ENCODE measurements around the gene GRHL1.

GRHL1 gene

GRCh38 chr2:10022041-10022421 lies 70.5 kb downstream of the GRHL1 start:
- no peaks in the 10 kb centered on the region for H3K9me3 ChIP-seq (ENCODE audit: control insufficient read depth, insufficient read depth, low read depth, low read length)
- ChIA-PET POLR2A (no interaction called here), CTCF (interaction anchor here (0.6 to 0.9 kb wide), 2 partner anchors 38 to 66 kb away, joined by 3 to 6 read pairs; no protein-coding TSS in a partner anchor)
- no peaks in the 10 kb centered on the region for H3K4me1 ChIP-seq (ENCODE audit: control insufficient read depth, insufficient read depth, low read length)
- H3K4me3 ChIP-seq (ENCODE audit: low read depth, low read length): no peak overlapping the region
- TF ChIP-seq ZNF184 (tag by site-specific recombination; IDR thresholded peaks at IDR 0.05) (no peak), ZNF660 (tag by site-specific recombination; IDR thresholded peaks at IDR 0.05) (no peak), KLF1 (tag by site-specific recombination; IDR thresholded peaks at IDR 0.05) (no peak), ZNF211 (tag by site-specific recombination; IDR thresholded peaks at IDR 0.05; ENCODE audit: low read depth) (no peak), ZNF548 (tag by site-specific recombination; IDR thresholded peaks at IDR 0.05) (no peak), PBX3 (CRISPR knock-in tag; IDR thresholded peaks at IDR 0.05) (no peak), PRDM6 (tag by site-specific recombination; IDR thresholded peaks at IDR 0.05) (no peak), GLI2 (tag by site-specific recombination; IDR thresholded peaks at IDR 0.05; ENCODE audit: borderline replicate concordance, low read depth) (no peak), KLF8 (tag by site-specific recombination; IDR thresholded peaks at IDR 0.05) (no peak), HOXD13 (CRISPR knock-in tag; IDR thresholded peaks at IDR 0.05; ENCODE audit: borderline replicate concordance) (no peak), ZNF792 (tag by site-specific recombination; IDR thresholded peaks at IDR 0.05) (no peak), PATZ1 (tag by site-specific recombination; IDR thresholded peaks at IDR 0.05) (no peak), ZNF404 (tag by site-specific recombination; IDR thresholded peaks at IDR 0.05) (no peak), ZFP3 (tag by site-specific recombination; IDR thresholded peaks at IDR 0.05; ENCODE audit: low read depth) (no peak), ZNF626 (tag by site-specific recombination; IDR thresholded peaks at IDR 0.05) (no peak), ZBTB17 (tag by site-specific recombination; IDR thresholded peaks at IDR 0.05) (no peak)
- TF ChIP-seq, protein P1, sequence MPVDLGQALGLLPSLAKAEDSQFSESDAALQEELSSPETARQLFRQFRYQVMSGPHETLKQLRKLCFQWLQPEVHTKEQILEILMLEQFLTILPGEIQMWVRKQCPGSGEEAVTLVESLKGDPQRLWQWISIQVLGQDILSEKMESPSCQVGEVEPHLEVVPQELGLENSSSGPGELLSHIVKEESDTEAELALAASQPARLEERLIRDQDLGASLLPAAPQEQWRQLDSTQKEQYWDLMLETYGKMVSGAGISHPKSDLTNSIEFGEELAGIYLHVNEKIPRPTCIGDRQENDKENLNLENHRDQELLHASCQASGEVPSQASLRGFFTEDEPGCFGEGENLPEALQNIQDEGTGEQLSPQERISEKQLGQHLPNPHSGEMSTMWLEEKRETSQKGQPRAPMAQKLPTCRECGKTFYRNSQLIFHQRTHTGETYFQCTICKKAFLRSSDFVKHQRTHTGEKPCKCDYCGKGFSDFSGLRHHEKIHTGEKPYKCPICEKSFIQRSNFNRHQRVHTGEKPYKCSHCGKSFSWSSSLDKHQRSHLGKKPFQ (tag by site-specific recombination; IDR thresholded peaks at IDR 0.05): no peak
- no peaks in the 10 kb centered on the region for H3K36me3 ChIP-seq (ENCODE audit: control insufficient read depth in 2 of 2, insufficient read depth in 1 of 2, low read length in 2 of 2)
- H3K27ac ChIP-seq (ENCODE audit: extremely low read depth, low read depth, low read length): no peak overlapping the region

DNA sequence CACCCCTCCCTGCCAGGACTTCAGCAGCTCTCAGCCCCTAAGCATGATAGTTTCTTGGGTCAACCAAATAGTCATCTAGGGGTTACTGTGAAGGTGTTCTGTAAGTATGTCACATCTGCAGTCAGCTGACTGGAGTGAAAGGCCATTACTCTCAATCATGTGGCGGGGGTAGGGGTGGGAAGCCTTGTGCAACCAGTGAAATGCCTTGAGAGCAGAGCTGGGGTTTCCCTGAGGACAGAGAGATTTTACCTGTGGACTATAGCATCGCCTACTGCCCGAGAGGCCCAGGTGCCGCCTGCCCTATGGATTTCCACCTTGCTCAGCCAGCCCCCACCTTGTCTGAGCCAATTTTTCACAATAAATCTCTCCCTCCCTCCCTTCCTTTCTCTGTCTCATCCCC lies 71.0 kb downstream of the GRHL1 start:
- Histone ChIP-seq H3K9me3 (ENCODE audit: control insufficient read depth, insufficient read depth, low read depth, low read length) (no peaks in the 10 kb centered on the region), H3K36me3 (ENCODE audit: control insufficient read depth in 2 of 2, insufficient read depth in 1 of 2, low read length in 2 of 2) (no peaks in the 10 kb centered on the region), H3K4me1 (ENCODE audit: control insufficient read depth, insufficient read depth, low read length) (no peaks in the 10 kb centered on the region), H3K4me3 (ENCODE audit: low read depth, low read length) (no peak overlapping the region), H3K27ac (ENCODE audit: extremely low read depth, low read depth, low read length) (no peak overlapping the region)
- ChIA-PET POLR2A (no interaction called here), CTCF (interaction anchor here (0.9 kb wide), 1 partner anchor 38 kb away, joined by 6 read pairs; no protein-coding TSS in a partner anchor)
- TF ChIP-seq ZNF596 (tag by site-specific recombination; IDR thresholded peaks at IDR 0.05) (no peak), ZNF791 (tag by site-specific recombination; IDR thresholded peaks at IDR 0.05) (no peak), ZFP37 (tag by site-specific recombination; IDR thresholded peaks at IDR 0.05) (no peak), ZNF157 (tag by site-specific recombination; IDR thresholded peaks at IDR 0.05) (no peak), ZNF600 (tag by site-specific recombination; IDR thresholded peaks at IDR 0.05) (no peak), ZNF423 (tag by site-specific recombination; IDR thresholded peaks at IDR 0.05) (no peak), ZNF792 (tag by site-specific recombination; IDR thresholded peaks at IDR 0.05) (no peak), ZNF529 (tag by site-specific recombination; IDR thresholded peaks at IDR 0.05; ENCODE audit: insufficient replicate concordance) (no peak)
- TF ChIP-seq, protein P2, sequence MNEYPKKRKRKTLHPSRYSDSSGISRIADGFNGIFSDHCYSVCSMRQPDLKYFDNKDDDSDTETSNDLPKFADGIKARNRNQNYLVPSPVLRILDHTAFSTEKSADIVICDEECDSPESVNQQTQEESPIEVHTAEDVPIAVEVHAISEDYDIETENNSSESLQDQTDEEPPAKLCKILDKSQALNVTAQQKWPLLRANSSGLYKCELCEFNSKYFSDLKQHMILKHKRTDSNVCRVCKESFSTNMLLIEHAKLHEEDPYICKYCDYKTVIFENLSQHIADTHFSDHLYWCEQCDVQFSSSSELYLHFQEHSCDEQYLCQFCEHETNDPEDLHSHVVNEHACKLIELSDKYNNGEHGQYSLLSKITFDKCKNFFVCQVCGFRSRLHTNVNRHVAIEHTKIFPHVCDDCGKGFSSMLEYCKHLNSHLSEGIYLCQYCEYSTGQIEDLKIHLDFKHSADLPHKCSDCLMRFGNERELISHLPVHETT (tag by site-specific recombination; IDR thresholded peaks at IDR 0.05): no peak
- TF ChIP-seq, protein P3, sequence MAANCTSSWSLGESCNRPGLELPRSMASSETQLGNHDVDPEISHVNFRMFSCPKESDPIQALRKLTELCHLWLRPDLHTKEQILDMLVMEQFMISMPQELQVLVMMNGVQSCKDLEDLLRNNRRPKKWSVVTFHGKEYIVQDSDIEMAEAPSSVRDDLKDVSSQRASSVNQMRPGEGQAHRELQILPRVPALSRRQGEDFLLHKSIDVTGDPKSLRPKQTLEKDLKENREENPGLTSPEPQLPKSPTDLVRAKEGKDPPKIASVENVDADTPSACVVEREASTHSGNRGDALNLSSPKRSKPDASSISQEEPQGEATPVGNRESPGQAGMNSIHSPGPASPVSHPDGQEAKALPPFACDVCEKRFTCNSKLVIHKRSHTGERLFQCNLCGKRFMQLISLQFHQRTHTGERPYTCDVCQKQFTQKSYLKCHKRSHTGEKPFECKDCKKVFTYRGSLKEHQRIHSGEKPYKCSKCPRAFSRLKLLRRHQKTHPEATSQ (tag by site-specific recombination; IDR thresholded peaks at IDR 0.05): no peak
